Omental fat pad (tissue), 4 donors: Measurements from ENCODE around the gene MAGI1. TPM values are rescaled to one million over a fixed set of nuclear protein-coding genes. Genes with fewer than 3 reads are reported as not detected.

Experiments used
- ATAC-seq: fragments of 150-250 bp; one replicate; pipeline ENCODE4 v1.9.1; 2016; ENCODE audit warnings: mild to moderate bottlenecking, moderate library complexity; ENCODE audit not compliant: low FRiP score
- DNase-seq: peaks from one replicate; pipeline ENCODE4 v3.0.0-alpha.2; 2019; ENCODE audit warnings: low spot score
- CTCF ChIP-seq, 3 donors: fragments of 450-650 bp; IDR thresholded peaks; one replicate each; pipeline ENCODE4 v1.5.1; 2016 to 2017; ENCODE audit warnings: antibody characterized with exemption in 3 of 3, mild to moderate bottlenecking in 3 of 3, moderate library complexity in 2 of 3
- total RNA-seq, 4 donors: library from RNA; depleted of rRNA; stranded (reverse); fragments of >200 nt; gene quantifications; one replicate each; pipeline ENCODE4 v1.1.0, GENCODE V29; 2016

MAGI1 gene
- total RNA-seq, 4 donors from 2014 or later, result 22.9 to 38.8 (median 34.3) TPM

- no peak for TF ChIP-seq CTCF (IDR thresholded peaks at IDR 0.05)
- ATAC-seq (no peak), DNase-seq (no peak)
Observed at GRCh38 chr3:65419233-65419632, 619.5 kb downstream of the MAGI1 start.

GRCh38 chr3:65413891-65414290 lies 624.8 kb downstream of the MAGI1 start:
- TF ChIP-seq CTCF (IDR thresholded peaks at IDR 0.05), result no peak
- DNase-seq (no peak), ATAC-seq (no peak)

- no peak for ATAC-seq
Observed at GRCh38 chr3:65412588-65412987, 626.1 kb downstream of the MAGI1 start.

GRCh38 chr3:65411367-65411766 lies 627.4 kb downstream of the MAGI1 start:
- no peak for DNase-seq
- no peak for TF ChIP-seq CTCF (IDR thresholded peaks at IDR 0.05)
- no peak for ATAC-seq

More at GRCh38 chr3:65412588-65412987, 626.1 kb downstream of the MAGI1 start:
- TF ChIP-seq CTCF (IDR thresholded peaks at IDR 0.05), result no peak
- DNase-seq, result no peak

- TF ChIP-seq CTCF (IDR thresholded peaks at IDR 0.05), result no peak
- DNase-seq, result no peak
- ATAC-seq, result no peak
Observed at GRCh38 chr3:65409176-65409569, 629.5 kb downstream of the MAGI1 start.

- ATAC-seq (no peak), DNase-seq (no peak)
- TF ChIP-seq CTCF (IDR thresholded peaks at IDR 0.05), result no peak
Observed at GRCh38 chr3:65408531-65409175, 630.1 kb downstream of the MAGI1 start.

- no peak for ATAC-seq
- no peak for TF ChIP-seq CTCF (IDR thresholded peaks at IDR 0.05)
Observed at GRCh38 chr3:65406470-65406869, 632.2 kb downstream of the MAGI1 start.

More at GRCh38 chr3:65406470-65406869, 632.2 kb downstream of the MAGI1 start:
- DNase-seq, result no peak
